ENCODE measurements around the gene VRK1.

- TF ChIP-seq POLR2A (IDR thresholded peaks at IDR 0.05; ENCODE audit: low read length) (no peak), GATA1 (IDR thresholded peaks at IDR 0.05; ENCODE audit: low read depth, low read length) (no peak)
Measured at GRCh38 chr14:96905065-96905464, 107.9 kb downstream of the VRK1 start.

All from erythroblast (primary cell).